ENCODE results near the gene MRPL57.
"Not testable (repeated sequence)": the region's sequence is repeated elsewhere in the genome, so short reads cannot be mapped to it uniquely, and the experiment has no call there.

The MRPL57 gene

DNA sequence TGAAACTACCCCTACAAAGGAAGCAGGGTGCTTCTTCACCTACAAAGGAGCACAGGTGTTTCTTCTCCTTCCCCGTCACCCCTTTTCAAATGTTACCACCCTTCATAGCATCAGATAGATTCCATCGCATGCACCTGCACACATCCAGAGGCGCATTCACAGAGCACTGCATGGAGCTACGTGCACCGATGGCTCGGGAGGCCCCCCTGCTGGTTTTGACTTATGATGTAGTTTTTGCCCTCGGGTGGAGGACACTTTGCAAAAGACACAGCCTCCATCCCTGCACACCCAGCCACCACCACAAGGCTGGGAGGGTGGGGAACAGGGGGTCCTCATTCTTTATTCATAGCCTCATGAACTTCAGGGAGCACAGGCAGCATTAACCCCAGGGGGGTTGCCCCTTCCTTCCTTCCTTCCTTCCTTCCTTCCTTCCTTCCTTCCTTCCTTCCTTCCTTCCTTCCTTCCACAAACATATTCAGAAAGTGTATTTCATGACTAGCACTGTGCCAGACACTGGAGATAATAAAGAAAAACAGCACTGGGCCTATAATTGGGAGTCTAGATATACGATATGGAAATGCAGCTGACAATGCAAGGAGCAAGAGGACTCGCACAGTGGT is 21.3 kb downstream of the MRPL57 start:
- DNase-seq = not testable (repeated sequence)

DNA sequence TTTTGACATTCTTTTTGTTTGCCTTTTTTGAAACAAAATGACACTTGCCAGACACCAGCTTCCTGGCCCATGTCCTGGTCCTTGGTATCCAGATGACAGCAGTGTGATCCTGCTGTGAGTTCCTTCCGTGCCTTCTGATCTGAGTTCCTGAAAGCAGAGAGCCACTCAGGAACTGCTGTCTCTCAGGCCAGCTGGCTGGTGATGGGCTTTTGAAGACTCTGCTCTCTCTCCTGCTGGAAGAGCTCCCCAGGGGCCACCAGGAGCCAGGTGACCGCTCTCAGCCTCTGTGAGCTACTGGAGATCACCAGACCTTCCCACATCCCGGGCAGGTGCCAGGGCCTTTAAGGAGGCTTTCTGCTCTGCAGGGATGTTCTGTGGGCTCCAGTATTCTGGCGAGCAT is 21.9 kb downstream of the MRPL57 start:
- not testable (repeated sequence) for DNase-seq

DNA sequence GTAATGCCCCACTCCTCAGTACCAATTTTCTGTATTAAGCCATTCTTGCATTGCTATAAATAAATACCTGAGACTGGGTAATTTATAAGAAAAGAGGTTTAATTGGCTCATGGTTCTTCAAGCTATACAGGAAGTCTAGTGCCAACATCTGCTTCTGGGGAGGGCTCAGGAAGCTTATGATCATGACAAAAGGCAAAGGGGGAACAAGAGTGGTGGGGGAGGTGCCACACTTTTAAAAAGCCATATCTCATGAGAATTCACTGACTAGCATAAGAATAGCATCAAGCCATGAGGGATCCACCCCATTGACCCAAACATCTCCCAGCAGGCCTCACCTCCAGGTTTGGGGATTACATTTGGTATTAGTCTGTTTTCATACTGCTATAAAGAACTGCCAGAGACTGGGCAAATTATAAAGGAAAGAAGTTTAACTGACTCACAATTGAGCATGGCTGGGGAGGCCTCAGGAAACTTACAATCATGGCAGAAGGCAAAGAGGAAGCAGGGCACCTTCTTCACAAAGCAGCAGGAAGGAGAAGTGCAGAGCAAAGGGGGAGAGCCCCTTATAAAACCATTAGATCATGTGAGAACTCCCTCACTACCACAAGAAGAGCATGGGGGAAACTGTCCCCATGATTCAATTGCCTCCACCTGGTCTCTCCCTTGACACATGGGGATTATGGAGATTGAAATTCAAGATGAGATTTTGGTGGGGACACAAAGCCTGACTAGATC is 25.2 kb downstream of the MRPL57 start:
- not testable (repeated sequence) for DNase-seq

DNA sequence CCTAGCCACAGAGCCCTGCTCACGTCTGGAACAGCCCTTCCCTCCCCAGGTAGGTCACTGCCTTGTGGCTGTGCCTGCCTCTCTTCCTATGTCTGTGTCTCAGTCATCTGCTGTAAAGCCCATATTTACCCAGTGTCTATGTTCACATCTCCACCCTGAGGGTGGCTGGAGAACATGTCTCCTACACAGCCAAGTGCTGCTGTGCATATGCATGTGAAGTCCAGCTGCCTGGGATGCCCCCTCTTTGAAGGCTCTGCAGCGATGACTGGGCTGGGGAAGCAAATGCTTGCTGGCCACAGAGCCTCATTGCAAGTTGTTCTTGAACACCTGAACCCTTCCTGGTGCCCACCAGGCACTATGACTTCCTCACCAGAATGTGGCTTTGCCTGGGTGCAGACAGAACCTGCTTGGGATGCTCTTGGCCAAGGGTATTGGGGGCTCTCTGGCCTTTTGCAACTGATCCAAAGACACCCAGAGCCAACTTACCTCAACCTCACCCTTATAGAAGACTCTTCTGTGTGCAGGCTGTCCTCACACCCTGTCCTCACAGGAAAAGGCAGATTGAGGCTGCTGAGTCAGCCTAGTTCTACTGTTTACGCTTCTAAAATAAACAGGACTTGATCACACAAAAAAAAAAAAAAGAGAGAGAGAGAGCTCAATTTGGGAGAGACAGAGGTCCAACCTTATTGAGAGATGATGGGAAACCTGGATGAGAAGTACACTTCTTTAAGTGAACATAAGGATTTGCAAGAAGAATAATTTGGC is 26.5 kb downstream of the MRPL57 start:
- DNase-seq = no peak

DNA sequence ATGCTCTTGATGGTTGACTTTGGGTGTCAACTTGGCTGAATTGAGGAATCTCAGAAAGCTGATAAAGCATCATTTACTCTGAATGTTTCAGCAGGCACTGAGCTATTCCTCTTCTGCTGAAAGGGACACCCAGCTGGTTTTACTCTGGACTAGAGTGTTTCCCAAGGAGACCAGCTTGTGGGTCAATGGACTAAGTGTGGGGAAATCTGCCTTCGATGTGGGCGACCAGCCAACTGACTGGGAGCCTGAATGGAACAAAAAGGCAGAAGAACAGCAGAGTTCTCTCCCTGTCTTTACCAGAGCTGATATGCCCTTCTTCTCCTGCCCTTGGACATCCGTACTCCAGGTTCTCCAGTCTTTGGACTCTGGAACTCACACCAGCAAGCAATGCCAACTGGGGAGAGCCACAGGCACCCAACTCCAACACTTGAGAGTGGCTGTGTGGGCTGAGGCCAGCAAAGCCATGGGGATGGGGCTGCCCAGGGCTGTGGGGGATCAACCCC is 32.2 kb downstream of the MRPL57 start:
- DNase-seq = no peak

DNA sequence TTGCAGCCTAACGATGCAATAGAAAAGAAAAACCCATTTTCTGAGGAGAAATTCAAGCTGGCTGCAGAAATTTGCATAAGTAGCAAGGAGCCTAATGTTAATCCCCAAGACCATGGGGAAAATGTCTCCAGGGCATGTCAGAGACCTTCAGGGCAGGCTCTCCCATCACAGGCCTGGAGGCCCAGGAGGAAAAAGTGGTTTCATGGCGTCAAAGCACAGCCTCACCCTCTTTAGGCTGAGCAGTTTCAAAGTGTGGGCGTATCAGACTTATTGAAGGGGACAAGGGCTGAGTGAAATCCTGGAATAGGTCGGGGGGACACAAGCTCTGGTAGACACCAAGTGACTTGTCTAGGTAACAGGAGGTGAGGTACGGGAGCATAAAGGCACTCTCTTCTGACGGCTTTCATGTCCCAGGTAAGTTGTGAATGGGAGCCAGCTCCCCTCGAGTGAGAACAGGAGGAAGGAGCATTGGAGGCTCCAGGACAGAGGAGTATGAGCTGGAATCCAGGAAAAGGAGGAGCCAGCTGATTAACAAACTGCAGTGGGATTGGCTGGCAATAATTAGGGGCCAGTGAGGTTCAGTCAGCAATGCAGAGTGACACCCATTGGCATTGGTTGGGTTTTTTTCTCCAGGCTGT is 35.8 kb downstream of the MRPL57 start:
- DNase-seq = no peak

DNA sequence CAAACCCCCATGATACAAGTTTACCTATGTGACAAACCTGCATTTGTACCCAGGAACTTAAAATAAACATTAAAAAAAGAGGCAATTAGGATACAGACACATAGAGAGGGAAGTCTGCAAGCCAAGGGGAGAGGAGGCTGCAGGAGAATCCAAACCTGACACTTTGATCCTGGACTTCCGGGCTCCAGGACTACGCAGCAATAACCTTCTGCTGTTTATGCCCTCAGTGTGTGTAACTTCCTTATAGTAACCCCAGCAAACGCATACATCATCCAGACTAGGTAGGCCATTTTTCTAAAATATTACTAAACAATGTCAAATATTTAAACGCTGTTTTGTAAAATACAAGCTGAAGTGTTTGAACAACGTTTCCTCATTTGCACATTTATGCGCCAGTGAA is 39.0 kb downstream of the MRPL57 start:
- DNase-seq = not testable (repeated sequence)

DNA sequence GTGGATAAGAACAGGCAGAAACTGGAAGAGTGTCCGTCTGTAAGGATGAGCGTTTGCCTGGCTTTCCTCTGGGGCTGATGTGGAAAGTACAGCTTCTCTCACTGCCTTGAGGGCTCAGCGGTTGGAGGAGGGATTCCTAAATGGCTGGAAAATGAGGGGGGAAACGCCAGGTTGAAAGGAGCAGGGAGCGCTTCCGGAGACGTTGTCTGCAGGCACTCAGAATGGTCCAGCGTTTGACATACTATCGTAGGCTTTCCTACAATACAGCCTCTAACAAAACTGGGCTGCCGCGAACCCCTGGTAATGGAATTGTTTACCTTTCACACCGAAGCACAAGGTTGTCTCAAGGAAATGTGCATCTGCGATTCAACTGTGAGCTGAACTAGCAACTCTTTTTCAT is 39.9 kb downstream of the MRPL57 start:
- DNase-seq = no peak

DNA sequence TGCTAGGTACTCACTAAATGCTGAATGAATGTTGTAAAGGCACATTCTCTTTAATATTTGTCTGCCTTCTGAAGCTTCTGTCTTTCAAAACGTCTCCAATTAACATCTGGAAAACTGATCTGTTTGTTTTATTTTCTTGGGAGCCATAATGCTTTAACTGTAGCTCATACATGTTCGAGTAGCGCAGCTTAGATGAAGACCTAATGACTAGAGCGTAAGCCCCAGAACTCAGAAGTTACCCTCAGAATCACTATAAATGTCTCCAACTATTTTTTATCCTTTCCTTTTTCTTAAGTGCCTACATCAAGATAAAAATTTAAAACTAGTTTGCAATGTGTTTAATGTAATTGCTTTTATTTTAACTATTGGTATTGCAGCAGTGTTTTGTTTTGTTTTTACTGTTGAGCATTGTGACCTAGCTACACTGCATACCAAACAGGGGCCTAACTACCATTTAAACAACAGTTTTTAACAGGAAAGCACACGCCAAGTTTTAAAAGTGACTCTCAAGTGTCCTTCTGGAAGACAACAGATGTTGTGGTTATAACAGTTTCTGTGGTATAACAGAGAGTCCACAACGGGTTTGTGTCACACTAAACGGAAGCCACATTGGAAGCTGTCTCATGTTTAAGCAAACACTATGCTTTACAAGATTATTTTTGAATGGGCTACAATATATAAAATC is 42.0 kb downstream of the MRPL57 start:
- DNase-seq = no peak

DNA sequence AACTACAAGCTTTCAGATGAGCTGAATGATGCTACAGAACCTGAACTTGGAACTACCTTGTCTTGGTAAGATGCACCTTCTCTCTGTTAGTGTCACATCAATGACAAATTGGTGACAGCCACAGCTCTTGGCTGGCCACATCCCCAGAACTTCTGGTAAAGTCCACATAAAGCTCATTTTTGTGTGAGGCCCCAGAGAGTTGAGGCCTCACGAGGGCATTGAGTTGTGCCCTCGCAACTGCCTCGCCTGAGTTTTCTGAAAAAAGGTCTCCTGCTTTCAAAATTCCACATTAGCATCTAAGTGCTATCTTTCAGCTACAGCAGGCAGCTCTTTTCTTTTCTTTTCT is 42.6 kb downstream of the MRPL57 start:
- no peak for DNase-seq

DNA sequence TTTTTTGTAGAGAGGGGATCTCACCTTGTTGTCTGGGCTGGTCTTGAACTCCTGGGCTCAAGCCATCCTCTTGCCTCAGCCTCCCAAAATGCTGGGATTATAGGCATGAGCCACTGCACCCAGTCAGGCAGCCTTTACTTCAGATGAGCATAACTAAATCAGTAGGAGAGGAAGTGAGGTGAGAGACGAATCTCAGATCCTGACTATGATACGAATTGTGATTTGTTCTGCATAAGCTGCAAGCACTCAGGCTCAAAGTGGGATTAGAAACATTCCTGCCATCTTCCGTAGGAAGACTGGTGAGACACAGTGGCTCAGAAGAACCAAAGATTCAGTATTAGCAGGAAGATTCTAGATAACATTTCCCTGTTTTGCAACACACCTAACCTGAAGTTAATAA is 43.3 kb downstream of the MRPL57 start:
- DNase-seq = not testable (repeated sequence)

DNA sequence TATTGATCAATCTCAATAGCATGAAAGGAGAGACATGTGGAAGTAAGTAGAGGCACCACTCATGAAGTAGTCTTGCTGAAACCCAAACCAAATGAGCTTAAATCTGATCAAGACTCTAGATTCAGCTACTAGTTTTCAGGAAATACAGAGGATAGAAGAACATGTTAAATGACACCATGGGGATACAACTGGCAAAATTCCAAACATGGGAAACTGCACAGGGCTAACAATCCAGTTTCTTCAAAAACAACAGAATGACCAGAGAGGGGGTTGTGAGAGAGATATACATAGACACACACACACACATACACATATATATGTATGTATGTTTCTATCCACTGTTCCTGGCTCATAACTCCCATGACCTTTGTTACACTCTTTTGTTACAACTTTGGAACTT is 44.8 kb downstream of the MRPL57 start:
- DNase-seq = no peak

DNA sequence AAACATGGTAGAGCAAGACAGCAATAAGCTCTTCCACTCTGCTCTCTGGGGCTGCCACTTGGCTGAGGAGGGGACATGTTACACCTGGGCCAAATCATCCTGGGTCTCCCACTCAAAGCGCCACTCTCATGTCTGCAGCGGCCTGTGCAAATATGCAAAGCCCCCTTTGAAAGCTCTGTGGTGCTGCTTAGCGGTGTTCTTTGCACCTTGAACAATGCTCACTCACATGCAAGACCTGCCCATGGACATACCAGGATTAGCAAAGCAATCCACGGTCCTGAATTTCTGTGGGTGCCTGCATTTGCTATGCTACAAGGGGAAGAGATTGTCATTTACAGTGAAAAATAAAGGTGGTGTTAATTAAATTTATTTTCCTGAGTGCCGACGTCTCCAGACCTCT is 48.6 kb downstream of the MRPL57 start:
- DNase-seq = no peak

DNA sequence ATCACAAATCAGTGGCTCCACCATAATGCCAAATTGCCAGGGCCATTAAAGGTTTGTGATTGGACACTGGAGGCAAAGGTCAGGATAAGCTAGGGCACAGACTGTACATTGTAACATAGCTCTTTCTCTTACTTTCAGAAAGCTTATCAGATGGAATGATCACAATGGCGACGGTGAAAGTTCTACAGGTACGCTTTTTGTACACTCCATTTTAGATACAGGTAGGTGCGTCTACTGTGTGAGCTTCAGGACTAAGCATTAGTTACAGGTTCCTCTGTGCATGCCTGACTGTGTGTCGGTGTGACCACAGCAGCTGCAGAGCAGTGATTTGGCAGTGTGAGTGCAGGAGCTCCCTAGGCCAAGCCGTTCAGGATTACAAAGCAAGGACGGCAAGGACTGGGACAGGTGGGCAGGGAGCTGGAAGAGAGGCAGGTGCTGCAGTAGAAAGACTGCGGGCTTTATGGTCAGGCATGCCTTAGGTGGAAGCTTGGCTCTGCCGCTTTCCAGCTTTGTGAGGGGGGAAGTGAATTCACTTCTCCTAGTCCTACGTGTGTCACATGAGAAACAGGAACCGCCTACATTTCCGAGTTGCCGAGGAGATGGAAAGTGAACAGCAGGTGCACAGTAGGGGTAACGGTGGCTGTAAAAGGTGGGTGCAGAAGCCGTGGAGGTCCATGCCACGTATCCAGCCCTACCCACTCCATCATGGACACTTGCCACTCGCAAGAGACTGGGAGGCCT is 49.6 kb downstream of the MRPL57 start:
- DNase-seq = no peak

DNA sequence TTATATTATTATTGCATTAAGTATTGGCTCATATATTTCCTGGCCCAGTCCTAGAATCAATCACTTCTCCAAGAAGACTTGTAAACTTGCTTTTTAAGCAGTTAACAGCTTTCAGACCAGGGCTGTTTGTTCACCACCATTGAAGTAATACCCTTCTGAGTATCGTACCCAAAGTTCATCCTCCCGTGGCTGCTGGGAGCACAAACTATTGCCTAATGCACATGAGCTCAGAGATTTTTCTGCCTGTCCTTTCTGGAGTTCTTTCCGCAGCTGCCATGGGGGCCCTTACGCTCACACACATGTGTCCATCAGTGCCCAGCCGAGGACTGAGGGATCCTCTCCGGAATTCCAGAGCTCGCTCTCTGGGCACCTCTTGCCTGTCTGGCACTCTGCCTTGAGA is 51.5 kb downstream of the MRPL57 start:
- no peak for DNase-seq
